HepG2 (cell line): ENCODE data around the gene RTN1. TPM values are rescaled to one million over a fixed set of nuclear protein-coding genes. Genes with fewer than 3 reads are reported as not detected.

ENCODE experiments used
- ATAC-seq: fragments of 200-7000 bp; cut with Tn5 transposase; 3 replicates; pipeline ENCODE4 v1.9.1; 2020; ENCODE audit warnings: mild to moderate bottlenecking, moderate library complexity
- BruUV-seq: library from RNA; stranded (reverse); fragments of 400-500 nt; replicated peaks from 2 replicates; lab custom pipeline; 2021; lab: Mats Ljungman, UMichigan
- CTCF ChIA-PET: fragments of 300-600 bp; formaldehyde crosslinking; extraction: SDS; loops from one replicate; lab custom pipeline; 2021; ENCODE audit warnings: low total read pairs, inconsistent platforms, low intra/inter-chr PET ratio; lab: Yijun Ruan, JAX
- POLR2A ChIA-PET: fragments of 350-600 bp; sonication (Branson Sonifier 250); formaldehyde crosslinking; loops from one replicate; lab custom pipeline; 2020; ENCODE audit warnings: antibody characterized with exemption, inconsistent platforms; lab: Yijun Ruan, JAX
- DNase-seq: peaks from one replicate; pipeline ENCODE4 v3.0.0-alpha.2; 2015; ENCODE audit warnings: low spot score
- FAIRE-seq: peaks from 3 replicates; lab custom pipeline; 2011; peaks lifted over from hg19 to GRCh38; lab: Jason Lieb, UNC
- H2AFZ ChIP-seq: one replicate; pipeline ENCODE4 v1.6.1; 2011; ENCODE audit warnings: low read length, inconsistent platforms
- H3K27ac ChIP-seq: fragments of 300-600 bp; 3 replicates; pipeline ENCODE4 v1.8.0; 2011; ENCODE audit warnings: mixed run types, mild to moderate bottlenecking, mixed read lengths, low read length, inconsistent platforms; ENCODE audit not compliant: insufficient read depth; ENCODE audit errors: extremely low read length
- H3K27me3 ChIP-seq, 2 experiments: fragments of 200-600 bp in 1 of 2; 2 replicates in 1 of 2; 3 replicates in 1 of 2; pipeline versions ENCODE4 v1.6.0 to v1.8.0; 2011; ENCODE audit warnings: low read length in 2 of 2, mild to moderate bottlenecking in 2 of 2, moderate library complexity in 2 of 2, inconsistent platforms in 1 of 2; ENCODE audit not compliant: insufficient read depth in 2 of 2, control insufficient read depth in 1 of 2
- H3K36me3 ChIP-seq, 2 experiments: fragments of 200-600 bp in 1 of 2; replicated peaks in 1 of 2; 2 replicates in 1 of 2; 3 replicates in 1 of 2; pipeline versions ENCODE4 v1.5.1 to v1.8.0; 2011; ENCODE audit warnings: low read length in 2 of 2, inconsistent platforms in 1 of 2; ENCODE audit not compliant: insufficient read depth in 2 of 2, control insufficient read depth in 1 of 2
- H3K4me1 ChIP-seq: 2 replicates; pipeline ENCODE4 v1.5.1; 2012; ENCODE audit warnings: low read length, inconsistent platforms; ENCODE audit not compliant: insufficient read depth
- H3K4me2 ChIP-seq: 2 replicates; pipeline ENCODE4 v1.6.0; 2011; ENCODE audit warnings: low read depth, low read length, inconsistent platforms
- H3K4me3 ChIP-seq, 3 experiments: fragments of 200-600 bp in 1 of 3; sonication (generic), shearing (Covaris generic) in 1 of 3; replicated peaks in 1 of 3; 2 replicates each; pipeline ENCODE4 v1.5.1; 2011 to 2016; ENCODE audit warnings: low read length in 3 of 3, inconsistent platforms in 2 of 3, low read depth in 2 of 3, mild to moderate bottlenecking in 2 of 3, control low read depth in 1 of 3, mixed read lengths in 1 of 3; ENCODE audit not compliant: insufficient read depth in 1 of 3
- H3K79me2 ChIP-seq: one replicate; pipeline ENCODE4 v1.6.1; 2011; ENCODE audit warnings: low read length, inconsistent platforms; ENCODE audit not compliant: insufficient read depth
- H3K9ac ChIP-seq: 2 replicates; pipeline ENCODE4 v1.6.0; 2011; ENCODE audit warnings: mild to moderate bottlenecking, low read depth, low read length, inconsistent platforms; ENCODE audit not compliant: insufficient read depth
- H3K9me3 ChIP-seq: 2 replicates; pipeline ENCODE4 v1.5.1; 2012; ENCODE audit warnings: mild to moderate bottlenecking, low read length
- H4K20me1 ChIP-seq: 2 replicates; pipeline ENCODE4 v1.6.0; 2011; ENCODE audit warnings: inconsistent platforms, mild to moderate bottlenecking, low read length, moderate library complexity; ENCODE audit not compliant: insufficient read depth
- BORCS8-MEF2B ChIP-seq: sonication (generic); formaldehyde crosslinking; IDR thresholded peaks from 2 replicates; pipeline ENCODE4 v1.8.0; 2022; ENCODE audit warnings: mild to moderate bottlenecking, missing genetic modification reagents
- DNMT1 ChIP-seq: sonication (generic); formaldehyde crosslinking; IDR thresholded peaks from 2 replicates; pipeline ENCODE4 v1.5.1; 2020; ENCODE audit warnings: mild to moderate bottlenecking, missing genetic modification reagents
- ELF1 ChIP-seq: sonication (generic); formaldehyde crosslinking; IDR thresholded peaks from 2 replicates; pipeline ENCODE4 v1.4.0; 2020; ENCODE audit warnings: missing genetic modification reagents
- MAF1 ChIP-seq: sonication (generic); formaldehyde crosslinking; IDR thresholded peaks from 2 replicates; pipeline ENCODE4 v1.5.0; 2020; ENCODE audit warnings: missing genetic modification reagents, borderline replicate concordance
- MTF2 ChIP-seq: sonication (generic); formaldehyde crosslinking; IDR thresholded peaks from 2 replicates; pipeline ENCODE4 v1.5.0; 2020; ENCODE audit warnings: missing genetic modification reagents, borderline replicate concordance
- MYPOP ChIP-seq: sonication (generic); formaldehyde crosslinking; IDR thresholded peaks from 2 replicates; pipeline ENCODE4 v1.8.1; 2023; ENCODE audit warnings: mild to moderate bottlenecking, moderate library complexity, missing genetic modification reagents
- RAD21 ChIP-seq: fragments of 450-650 bp; formaldehyde crosslinking; IDR thresholded peaks from 2 replicates; pipeline ENCODE4 v1.5.0; 2020; ENCODE audit warnings: mild to moderate bottlenecking
- SOX5 ChIP-seq: IDR thresholded peaks from 2 replicates; pipeline ENCODE4 v1.6.1; 2016; ENCODE audit warnings: borderline replicate concordance
- ZFP90 ChIP-seq: sonication (generic); formaldehyde crosslinking; IDR thresholded peaks from 2 replicates; pipeline ENCODE4 v1.8.0; 2022; ENCODE audit warnings: missing genetic modification reagents, mild to moderate bottlenecking, inconsistent platforms, borderline replicate concordance
- ZNF234 ChIP-seq: sonication (generic); formaldehyde crosslinking; conservative IDR thresholded peaks from 2 replicates; pipeline ENCODE4 v1.5.1; 2020; ENCODE audit warnings: mild to moderate bottlenecking, missing genetic modification reagents
- ZNF24 ChIP-seq: fragments of 450-650 bp; IDR thresholded peaks from 2 replicates; pipeline ENCODE4 v1.6.1; 2017; ENCODE audit warnings: antibody characterized with exemption, mild to moderate bottlenecking
- ZNF331 ChIP-seq: sonication (generic); formaldehyde crosslinking; IDR thresholded peaks from 2 replicates; pipeline ENCODE4 v1.4.0; 2020; ENCODE audit warnings: missing genetic modification reagents
- ZNF672 ChIP-seq: sonication (generic); formaldehyde crosslinking; IDR thresholded peaks from 2 replicates; pipeline ENCODE4 v1.8.1; 2022; ENCODE audit warnings: missing genetic modification reagents
- ZNF772 ChIP-seq: sonication (generic); formaldehyde crosslinking; IDR thresholded peaks from 2 replicates; pipeline ENCODE4 v1.5.0; 2020; ENCODE audit warnings: mild to moderate bottlenecking, missing genetic modification reagents
- WGBS: methylation state at CpG from one replicate; pipeline ENCODE4 v1.1.6; 2017; ENCODE audit warnings: low lambda C conversion rate; 5-methylcytosine and 5-hydroxymethylcytosine counted together
- in situ Hi-C: cut with HindIII; loops from 2 replicates; pipeline ENCODE4 v1.10.0; 2017; ENCODE audit warnings: low pct_unique_long_range_greater_than_20kb; ENCODE audit not compliant: extremely low pct_ligation_motif_present
- intact Hi-C: fragments of 100-400 bp; cut with micrococcal nuclease; formaldehyde crosslinking; loops from one replicate; pipeline ENCODE4 v1.10.0; 2022; ENCODE audit not compliant: unreplicated experiment
- polyA plus RNA-seq, 8 experiments: library from polyadenylated mRNA; depleted of rRNA in 3 of 8; stranded (reverse) in 7 of 8; unstranded in 1 of 8; fragments of >200 nt; fragmentation: Illumina TruSeq in 4 of 8; extraction: Trizol in 4 of 8; gene quantifications; 2 replicates each; pipeline versions ENCODE4 v1.2.1 to v1.2.3, GENCODE V29; 2011 to 2016; ENCODE audit warnings: low read depth in 4 of 8, missing spikeins in 1 of 8, mixed read lengths in 1 of 8; ENCODE audit not compliant: insufficient read depth in 1 of 8
- total RNA-seq, 5 experiments: library from RNA; depleted of rRNA; stranded (reverse); fragments of >200 nt; fragmentation: Illumina TruSeq; extraction: Trizol; gene quantifications; 2 replicates each; pipeline ENCODE4 v1.2.3, GENCODE V29; 2016; ENCODE audit warnings: low read depth in 1 of 5
- TF ChIP-seq, protein P1 (sequence below): sonication (generic); formaldehyde crosslinking; conservative IDR thresholded peaks from 2 replicates; pipeline ENCODE4 v1.8.0; 2022; ENCODE audit warnings: low read depth, missing genetic modification reagents

The RTN1 gene
- total and polyA plus RNA-seq, 2 of the 13 experiments (the other 11 are each of a cell fraction or from before 2014, with no cell fraction given), result 0.04 to 0.18 TPM

- FAIRE-seq (no peak), DNase-seq (no peak), ATAC-seq (no peak)
- Histone ChIP-seq H3K27me3 (no peaks in the 10 kb centered on the region), H4K20me1 (no peaks in the 10 kb centered on the region), H3K4me3 (no peak overlapping the region), H3K27ac (no peak overlapping the region), H3K9ac (no peak overlapping the region), H2AFZ (no peak overlapping the region)
- POLR2A ChIA-PET, result no interaction called here
- WGBS, result 2% methylated on average over 2 of the region's 2 CpGs
- in situ Hi-C loops, result no loop called here
- CTCF ChIA-PET, result no interaction called here
- intact Hi-C loops, result no loop called here
- no TSS peak for BruUV-seq
- TF ChIP-seq ZNF234 (CRISPR knock-in tag), result no peak
- no peak for TF ChIP-seq ZNF24
- no peak for TF ChIP-seq DNMT1
- no peak for TF ChIP-seq MTF2 (CRISPR knock-in tag)
- no peak for TF ChIP-seq MAF1 (CRISPR knock-in tag)
- TF ChIP-seq MYPOP (CRISPR knock-in tag), result no peak
- no peak for TF ChIP-seq ELF1 (CRISPR knock-in tag)
- no peak for TF ChIP-seq RAD21 (CRISPR knock-in tag)
- no peak for TF ChIP-seq ZNF672 (CRISPR knock-in tag)
- no peak for TF ChIP-seq ZNF772 (CRISPR knock-in tag)
- no peak for TF ChIP-seq ZNF331 (CRISPR knock-in tag)
- no peak for TF ChIP-seq SOX5
- no peak for TF ChIP-seq ZFP90 (CRISPR knock-in tag)
- TF ChIP-seq BORCS8-MEF2B (CRISPR knock-in tag), result no peak
- TF ChIP-seq, protein P1, sequence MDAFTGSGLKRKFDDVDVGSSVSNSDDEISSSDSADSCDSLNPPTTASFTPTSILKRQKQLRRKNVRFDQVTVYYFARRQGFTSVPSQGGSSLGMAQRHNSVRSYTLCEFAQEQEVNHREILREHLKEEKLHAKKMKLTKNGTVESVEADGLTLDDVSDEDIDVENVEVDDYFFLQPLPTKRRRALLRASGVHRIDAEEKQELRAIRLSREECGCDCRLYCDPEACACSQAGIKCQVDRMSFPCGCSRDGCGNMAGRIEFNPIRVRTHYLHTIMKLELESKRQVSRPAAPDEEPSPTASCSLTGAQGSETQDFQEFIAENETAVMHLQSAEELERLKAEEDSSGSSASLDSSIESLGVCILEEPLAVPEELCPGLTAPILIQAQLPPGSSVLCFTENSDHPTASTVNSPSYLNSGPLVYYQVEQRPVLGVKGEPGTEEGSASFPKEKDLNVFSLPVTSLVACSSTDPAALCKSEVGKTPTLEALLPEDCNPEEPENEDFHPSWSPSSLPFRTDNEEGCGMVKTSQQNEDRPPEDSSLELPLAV (CRISPR knock-in tag), result no peak
- TF ChIP-seq, all 625 proteins: peak for 0
- Histone ChIP-seq H3K9me3 (no peaks in the 10 kb centered on the region), H3K36me3 (no peaks in the 10 kb centered on the region), H3K4me2 (no peak overlapping the region), H3K4me1 (no peaks in the 10 kb centered on the region), H3K79me2 (no peaks in the 10 kb centered on the region)
These were observed 42.3 kb downstream of the RTN1 start for GRCh38 chr14:59828276-59828675.
